Measurements from ENCODE around the gene MRTFA. TPM values are rescaled to one million over a fixed set of nuclear protein-coding genes. Genes with fewer than 3 reads are reported as not detected.
A peak's percentile ranks its signal among the peaks of the same experiment; 100 is the strongest.

Gene MRTFA
- total RNA-seq, 3 donors from 2014 or later (not counting 1 experiment from before 2014, with no cell fraction given), result 81.8 to 91.9 (median 83.5) TPM

- no peaks in the 10 kb centered on the region for H3K4me1 ChIP-seq (ENCODE audit: control insufficient read depth, insufficient read depth, low read length)
- H3K27me3 ChIP-seq (ENCODE audit: control insufficient read depth, insufficient read depth, low read length), result no peaks in the 10 kb centered on the region
- H3K9me3 ChIP-seq (ENCODE audit: control insufficient read depth, insufficient read depth, low read length), result no peaks in the 10 kb centered on the region
- DNase-seq (peak in 1 of 2 donors; percentile 28), ATAC-seq (no peak)
- Mint-ChIP-seq H3K4me1 (peaks cover 0 to 22% of the 10 kb centered on the region in 2 donors), H3K27ac (no peak overlapping the region), H3K36me3 (no peaks in the 10 kb centered on the region), H3K4me3 (no peak overlapping the region), H3K27me3 (ENCODE audit: low read depth in 2 of 2) (no peaks in the 10 kb centered on the region), H3K9me3 (no peaks in the 10 kb centered on the region)
- H3K4me3 ChIP-seq (ENCODE audit: low read length), result no peak overlapping the region
- H3K36me3 ChIP-seq (ENCODE audit: control insufficient read depth, insufficient read depth, low read length), result no peaks in the 10 kb centered on the region
- H3K27ac ChIP-seq (ENCODE audit: low read length), result no peak overlapping the region
- TF ChIP-seq, protein P1, sequence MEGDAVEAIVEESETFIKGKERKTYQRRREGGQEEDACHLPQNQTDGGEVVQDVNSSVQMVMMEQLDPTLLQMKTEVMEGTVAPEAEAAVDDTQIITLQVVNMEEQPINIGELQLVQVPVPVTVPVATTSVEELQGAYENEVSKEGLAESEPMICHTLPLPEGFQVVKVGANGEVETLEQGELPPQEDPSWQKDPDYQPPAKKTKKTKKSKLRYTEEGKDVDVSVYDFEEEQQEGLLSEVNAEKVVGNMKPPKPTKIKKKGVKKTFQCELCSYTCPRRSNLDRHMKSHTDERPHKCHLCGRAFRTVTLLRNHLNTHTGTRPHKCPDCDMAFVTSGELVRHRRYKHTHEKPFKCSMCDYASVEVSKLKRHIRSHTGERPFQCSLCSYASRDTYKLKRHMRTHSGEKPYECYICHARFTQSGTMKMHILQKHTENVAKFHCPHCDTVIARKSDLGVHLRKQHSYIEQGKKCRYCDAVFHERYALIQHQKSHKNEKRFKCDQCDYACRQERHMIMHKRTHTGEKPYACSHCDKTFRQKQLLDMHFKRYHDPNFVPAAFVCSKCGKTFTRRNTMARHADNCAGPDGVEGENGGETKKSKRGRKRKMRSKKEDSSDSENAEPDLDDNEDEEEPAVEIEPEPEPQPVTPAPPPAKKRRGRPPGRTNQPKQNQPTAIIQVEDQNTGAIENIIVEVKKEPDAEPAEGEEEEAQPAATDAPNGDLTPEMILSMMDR (IDR thresholded peaks at IDR 0.05), result no peak
- intact Hi-C loops (cut with micrococcal nuclease), result loop anchor here (1.0 kb wide), 1 partner anchor 122 kb away; no protein-coding TSS in a partner anchor
- 100% methylated on average over 8 of the region's 9 CpGs for WGBS (ENCODE audit: insufficient coverage)
Measured at GRCh38 chr22:40524392-40525249, 111.9 kb downstream of the MRTFA start.

- no peak overlapping the region for H3K27ac ChIP-seq (ENCODE audit: low read length)
- H3K27me3 Mint-ChIP-seq (ENCODE audit: low read depth in 2 of 2), result no peaks in the 10 kb centered on the region
- H3K4me3 Mint-ChIP-seq, result no peak overlapping the region
- H3K4me1 ChIP-seq (ENCODE audit: control insufficient read depth, insufficient read depth, low read length), result peaks cover 3% of the 10 kb centered on the region
- H3K36me3 ChIP-seq (ENCODE audit: control insufficient read depth, insufficient read depth, low read length), result no peaks in the 10 kb centered on the region
- no peaks in the 10 kb centered on the region for H3K36me3 Mint-ChIP-seq
- intact Hi-C loops (cut with micrococcal nuclease), result no loop called here
- no peaks in the 10 kb centered on the region for H3K27me3 ChIP-seq (ENCODE audit: control insufficient read depth, insufficient read depth, low read length)
- TF ChIP-seq, protein P1 (IDR thresholded peaks at IDR 0.05), result no peak
- H3K4me1 Mint-ChIP-seq, result peaks cover 9 to 35% of the 10 kb centered on the region in 2 donors
- no peak for DNase-seq
- ATAC-seq, result no peak
- H3K4me3 ChIP-seq (ENCODE audit: low read length), result no peak overlapping the region
- no peaks in the 10 kb centered on the region for H3K9me3 ChIP-seq (ENCODE audit: control insufficient read depth, insufficient read depth, low read length)
- whole genome bisulfite sequencing (ENCODE audit: insufficient coverage), result 90% methylated on average over 2 of the region's 2 CpGs
- no peak overlapping the region for H3K27ac Mint-ChIP-seq
- no peaks in the 10 kb centered on the region for H3K9me3 Mint-ChIP-seq
Measured at GRCh38 chr22:40522141-40522540, 114.4 kb downstream of the MRTFA start.

DNA sequence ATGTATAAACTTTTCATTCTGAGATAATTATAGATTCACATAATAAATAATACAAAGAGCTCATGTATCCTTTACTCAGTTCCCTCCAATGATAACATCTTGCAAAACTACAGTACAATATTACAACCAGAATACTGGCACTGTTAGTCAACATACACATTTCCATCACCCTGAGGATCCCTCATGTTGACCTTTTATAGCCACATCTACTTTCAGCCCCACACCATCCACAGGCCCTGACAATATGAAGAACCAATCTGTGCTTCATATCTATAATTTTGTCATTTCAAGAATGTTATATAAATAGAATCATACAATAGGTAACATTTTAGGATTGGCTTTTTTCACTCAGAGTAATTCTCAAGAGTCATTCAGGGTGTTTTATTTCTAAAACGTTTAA lies 115.5 kb downstream of the MRTFA start:
- no peak overlapping the region for H3K4me3 ChIP-seq (ENCODE audit: low read length)
- TF ChIP-seq, protein P1 (IDR thresholded peaks at IDR 0.05), result no peak
- H3K4me3 Mint-ChIP-seq, result no peak overlapping the region
- no peaks in the 10 kb centered on the region for H3K27me3 ChIP-seq (ENCODE audit: control insufficient read depth, insufficient read depth, low read length)
- H3K36me3 Mint-ChIP-seq, result no peaks in the 10 kb centered on the region
- ATAC-seq (no peak), DNase-seq (no peak)
- no peaks in the 10 kb centered on the region for H3K36me3 ChIP-seq (ENCODE audit: control insufficient read depth, insufficient read depth, low read length)
- no CpG with 5 or more reads among the region's 1 CpG for WGBS (ENCODE audit: insufficient coverage)
- peaks cover 9 to 28% of the 10 kb centered on the region in 2 donors for H3K4me1 Mint-ChIP-seq
- no peaks in the 10 kb centered on the region for H3K9me3 ChIP-seq (ENCODE audit: control insufficient read depth, insufficient read depth, low read length)
- no peak overlapping the region for H3K27ac Mint-ChIP-seq
- no peak overlapping the region for H3K27ac ChIP-seq (ENCODE audit: low read length)
- H3K27me3 Mint-ChIP-seq (ENCODE audit: low read depth in 2 of 2), result no peaks in the 10 kb centered on the region
- H3K4me1 ChIP-seq (ENCODE audit: control insufficient read depth, insufficient read depth, low read length), result peaks cover 3% of the 10 kb centered on the region
- intact Hi-C loops (cut with micrococcal nuclease), result no loop called here
- no peaks in the 10 kb centered on the region for H3K9me3 Mint-ChIP-seq
